Measurements from ENCODE around the gene ZNF469. TPM values are rescaled to one million over a fixed set of nuclear protein-coding genes. Genes with fewer than 3 reads are reported as not detected.

The ZNF469 gene
- total and polyA plus RNA-seq, 8 donors, result 1.4 to 5.5 (median 2.6) TPM

GRCh38 chr16:88366704-88367047 lies 16.1 kb upstream of the ZNF469 start:
- Histone ChIP-seq H3K9me3 (peaks cover 0 to 2% of the 10 kb centered on the region in 2 donors), H3K36me3 (no peaks in the 10 kb centered on the region), H3K4me1 (no peaks in the 10 kb centered on the region), H3K4me3 (no peak overlapping the region), H3K27me3 (peaks cover 0 to 12% of the 10 kb centered on the region in 2 donors), H3K27ac (no peak overlapping the region)
- DNase-seq (peak in 1 of 4 donors; percentile 6), ATAC-seq (no peak)
- TF ChIP-seq CTCF (IDR thresholded peaks at IDR 0.05), result no peak
- intact Hi-C loops (cut with DNase I), result no loop called here

GRCh38 chr16:88367560-88367959 lies 15.2 kb upstream of the ZNF469 start:
- intact Hi-C loops (cut with DNase I), result no loop called here
- peaks cover 0 to 2% of the 10 kb centered on the region in 2 donors for H3K9me3 ChIP-seq
- no peak for TF ChIP-seq CTCF (IDR thresholded peaks at IDR 0.05)
- H3K27me3 ChIP-seq, result peaks cover 0 to 12% of the 10 kb centered on the region in 2 donors
- no peak overlapping the region for H3K4me3 ChIP-seq
- ATAC-seq, result no peak
- DNase-seq, result peak in 1 of 4 donors; percentile 33
- no peaks in the 10 kb centered on the region for H3K36me3 ChIP-seq
- H3K4me1 ChIP-seq, result no peaks in the 10 kb centered on the region
- no peak overlapping the region for H3K27ac ChIP-seq

- H3K9me3 ChIP-seq, result peaks cover 0 to 2% of the 10 kb centered on the region in 2 donors
- ATAC-seq (no peak), DNase-seq (peak in 1 of 4 donors; percentile 48)
- no peak overlapping the region for H3K27ac ChIP-seq
- H3K36me3 ChIP-seq, result no peaks in the 10 kb centered on the region
- no peak overlapping the region for H3K4me3 ChIP-seq
- H3K4me1 ChIP-seq, result no peaks in the 10 kb centered on the region
- TF ChIP-seq CTCF (IDR thresholded peaks at IDR 0.05), result no peak
- H3K27me3 ChIP-seq, result peaks cover 0 to 12% of the 10 kb centered on the region in 2 donors
- intact Hi-C loops (cut with DNase I), result no loop called here
These were observed 14.7 kb upstream of the ZNF469 start for GRCh38 chr16:88368036-88368435.

GRCh38 chr16:88368994-88369393 lies 13.8 kb upstream of the ZNF469 start:
- TF ChIP-seq CTCF (IDR thresholded peaks at IDR 0.05), result no peak
- Histone ChIP-seq H3K36me3 (no peaks in the 10 kb centered on the region), H3K27me3 (peaks cover 0 to 8% of the 10 kb centered on the region in 2 donors), H3K27ac (no peak overlapping the region), H3K9me3 (no peaks in the 10 kb centered on the region), H3K4me3 (no peak overlapping the region), H3K4me1 (no peaks in the 10 kb centered on the region)
- peak in 1 of 4 donors; percentile 28 for DNase-seq
- ATAC-seq, result no peak
- intact Hi-C loops (cut with DNase I), result no loop called here

GRCh38 chr16:88369447-88370008 lies 13.2 kb upstream of the ZNF469 start:
- Histone ChIP-seq H3K27me3 (peaks cover 0 to 8% of the 10 kb centered on the region in 2 donors), H3K9me3 (no peaks in the 10 kb centered on the region), H3K27ac (no peak overlapping the region), H3K36me3 (no peaks in the 10 kb centered on the region), H3K4me1 (no peaks in the 10 kb centered on the region), H3K4me3 (no peak overlapping the region)
- ATAC-seq (no peak), DNase-seq (peak in 1 of 4 donors; percentile 47)
- TF ChIP-seq CTCF (IDR thresholded peaks at IDR 0.05), result no peak
- intact Hi-C loops (cut with DNase I), result no loop called here

All from left lung (tissue), 10 donors.